ENCODE data around the gene HMCN1. TPM values are rescaled to one million over a fixed set of nuclear protein-coding genes. Genes with fewer than 3 reads are reported as not detected.

The HMCN1 gene
- total and polyA plus RNA-seq, 2 donors (not counting 1 experiment from before 2014, with no cell fraction given): 6.8 to 21.0 TPM

DNA sequence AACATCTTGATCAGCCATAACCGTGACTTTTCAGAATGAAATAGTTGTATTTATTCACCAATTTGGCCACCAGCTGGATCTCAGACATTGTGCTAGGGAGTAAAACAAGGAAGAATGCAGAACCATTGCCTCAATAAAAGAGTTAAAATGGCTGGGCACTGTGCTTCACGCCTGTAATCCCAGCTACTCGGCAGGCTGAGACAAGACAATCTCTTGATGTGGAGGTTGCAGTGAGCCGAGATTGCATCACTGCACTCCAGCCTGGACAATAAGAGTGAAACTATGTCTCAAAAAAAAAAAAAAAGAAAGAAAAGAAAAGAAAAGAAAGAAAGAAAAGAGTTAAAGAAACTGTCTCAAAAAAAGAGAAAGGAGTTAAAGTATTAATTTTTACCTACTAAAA is 441.4 kb downstream of the HMCN1 start:
- Histone ChIP-seq H3K4me3 (replicated peaks in 1 of 4; ENCODE audit: control extremely low read depth in 1 of 4, insufficient read depth in 1 of 4, low read depth in 3 of 4, low read length in 4 of 4) (no peak overlapping the region), H3K27ac (ENCODE audit: insufficient read depth, low read length) (no peak overlapping the region), H3K4me2 (ENCODE audit: extremely low read depth, insufficient read depth, low read length) (no peak overlapping the region), H3K4me1 (ENCODE audit: control insufficient read depth, extremely low read depth, insufficient read depth, low read length) (no peaks in the 10 kb centered on the region), H4K20me1 (ENCODE audit: control insufficient read depth, extremely low read depth, insufficient read depth, low read length) (no peaks in the 10 kb centered on the region), H3K36me3 (ENCODE audit: control insufficient read depth, insufficient read depth, low read length) (no peaks in the 10 kb centered on the region), H3K79me2 (ENCODE audit: control insufficient read depth, insufficient read depth, low read length) (no peaks in the 10 kb centered on the region), H3K27me3 (ENCODE audit: control insufficient read depth, insufficient read depth, low read length) (no peaks in the 10 kb centered on the region), H2AFZ (ENCODE audit: low read length) (peak overlapping the region; percentile 12), H3K9me3 (ENCODE audit: control insufficient read depth, insufficient read depth, low read depth, low read length) (no peaks in the 10 kb centered on the region), H3K9ac (ENCODE audit: insufficient read depth, low read length) (no peak overlapping the region)
- peak in 1 of 2 donors; percentile 20 for DNase-seq (ENCODE audit: low read depth in 2 of 2)
- TF ChIP-seq, protein P1, sequence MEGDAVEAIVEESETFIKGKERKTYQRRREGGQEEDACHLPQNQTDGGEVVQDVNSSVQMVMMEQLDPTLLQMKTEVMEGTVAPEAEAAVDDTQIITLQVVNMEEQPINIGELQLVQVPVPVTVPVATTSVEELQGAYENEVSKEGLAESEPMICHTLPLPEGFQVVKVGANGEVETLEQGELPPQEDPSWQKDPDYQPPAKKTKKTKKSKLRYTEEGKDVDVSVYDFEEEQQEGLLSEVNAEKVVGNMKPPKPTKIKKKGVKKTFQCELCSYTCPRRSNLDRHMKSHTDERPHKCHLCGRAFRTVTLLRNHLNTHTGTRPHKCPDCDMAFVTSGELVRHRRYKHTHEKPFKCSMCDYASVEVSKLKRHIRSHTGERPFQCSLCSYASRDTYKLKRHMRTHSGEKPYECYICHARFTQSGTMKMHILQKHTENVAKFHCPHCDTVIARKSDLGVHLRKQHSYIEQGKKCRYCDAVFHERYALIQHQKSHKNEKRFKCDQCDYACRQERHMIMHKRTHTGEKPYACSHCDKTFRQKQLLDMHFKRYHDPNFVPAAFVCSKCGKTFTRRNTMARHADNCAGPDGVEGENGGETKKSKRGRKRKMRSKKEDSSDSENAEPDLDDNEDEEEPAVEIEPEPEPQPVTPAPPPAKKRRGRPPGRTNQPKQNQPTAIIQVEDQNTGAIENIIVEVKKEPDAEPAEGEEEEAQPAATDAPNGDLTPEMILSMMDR (conservative IDR thresholded peaks at IDR 0.05 in 1 of 2, IDR thresholded peaks at IDR 0.05 in 1 of 2; ENCODE audit: low read depth in 1 of 2, low read length in 2 of 2): no peak
- TF ChIP-seq EZH2 (IDR thresholded peaks at IDR 0.05; ENCODE audit: low read length, missing control alignments): no peak

DNA sequence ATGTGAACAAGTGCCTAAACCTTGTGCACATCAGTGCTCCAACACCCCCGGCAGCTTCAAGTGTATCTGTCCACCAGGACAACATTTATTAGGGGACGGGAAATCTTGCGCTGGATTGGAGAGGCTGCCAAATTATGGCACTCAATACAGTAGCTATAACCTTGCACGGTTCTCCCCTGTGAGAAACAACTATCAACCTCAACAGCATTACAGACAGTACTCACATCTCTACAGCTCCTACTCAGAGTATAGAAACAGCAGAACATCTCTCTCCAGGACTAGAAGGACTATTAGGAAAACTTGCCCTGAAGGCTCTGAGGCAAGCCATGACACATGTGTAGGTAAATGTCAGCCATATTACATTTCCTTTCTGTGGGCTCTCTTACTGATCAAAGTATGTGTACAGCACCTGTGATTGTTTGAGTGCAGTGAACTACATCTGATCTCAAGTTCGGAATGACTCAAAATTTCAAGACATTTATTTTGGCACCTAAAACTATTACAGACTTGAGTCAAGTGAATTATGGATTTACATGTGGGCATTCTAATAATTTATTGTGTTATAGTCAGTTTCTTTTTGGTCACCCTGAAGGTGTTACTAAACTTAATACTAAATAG is 444.3 kb downstream of the HMCN1 start:
- Histone ChIP-seq H3K9ac (ENCODE audit: insufficient read depth, low read length) (no peak overlapping the region), H3K27ac (ENCODE audit: insufficient read depth, low read length) (no peak overlapping the region), H3K4me3 (replicated peaks in 1 of 4; ENCODE audit: control extremely low read depth in 1 of 4, insufficient read depth in 1 of 4, low read depth in 3 of 4, low read length in 4 of 4) (no peak overlapping the region), H3K4me1 (ENCODE audit: control insufficient read depth, extremely low read depth, insufficient read depth, low read length) (peaks cover 2% of the 10 kb centered on the region), H3K9me3 (ENCODE audit: control insufficient read depth, insufficient read depth, low read depth, low read length) (no peaks in the 10 kb centered on the region), H3K36me3 (ENCODE audit: control insufficient read depth, insufficient read depth, low read length) (no peaks in the 10 kb centered on the region), H3K79me2 (ENCODE audit: control insufficient read depth, insufficient read depth, low read length) (no peaks in the 10 kb centered on the region), H3K27me3 (ENCODE audit: control insufficient read depth, insufficient read depth, low read length) (no peaks in the 10 kb centered on the region), H3K4me2 (ENCODE audit: extremely low read depth, insufficient read depth, low read length) (no peak overlapping the region), H2AFZ (ENCODE audit: low read length) (no peak overlapping the region), H4K20me1 (ENCODE audit: control insufficient read depth, extremely low read depth, insufficient read depth, low read length) (no peaks in the 10 kb centered on the region)
- no peak for DNase-seq (ENCODE audit: low read depth in 2 of 2)
- TF ChIP-seq, protein P1 (conservative IDR thresholded peaks at IDR 0.05 in 1 of 2, IDR thresholded peaks at IDR 0.05 in 1 of 2; ENCODE audit: low read depth in 1 of 2, low read length in 2 of 2): no peak
- no peak for TF ChIP-seq EZH2 (IDR thresholded peaks at IDR 0.05; ENCODE audit: low read length, missing control alignments)

DNA sequence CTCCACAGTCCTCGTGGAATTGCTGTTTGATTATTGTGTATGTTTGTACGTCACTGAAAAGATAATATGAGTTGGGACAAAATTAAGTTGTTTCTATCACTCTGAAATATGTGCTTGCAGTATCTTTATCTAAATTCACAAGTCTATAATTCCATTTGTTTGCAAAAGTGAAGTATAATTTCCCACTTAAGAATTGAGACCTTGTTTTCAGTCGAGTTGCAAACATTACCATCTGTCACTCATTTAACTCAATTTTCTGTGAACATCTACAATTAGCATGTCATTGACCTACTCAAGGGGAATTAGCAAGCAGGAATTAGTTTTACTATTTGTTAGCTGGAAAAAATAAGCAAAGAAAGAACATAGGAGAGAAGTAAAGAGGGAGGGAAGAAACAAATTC is 445.0 kb downstream of the HMCN1 start:
- no peak for TF ChIP-seq EZH2 (IDR thresholded peaks at IDR 0.05; ENCODE audit: low read length, missing control alignments)
- TF ChIP-seq, protein P1 (conservative IDR thresholded peaks at IDR 0.05 in 1 of 2, IDR thresholded peaks at IDR 0.05 in 1 of 2; ENCODE audit: low read depth in 1 of 2, low read length in 2 of 2): no peak
- H3K4me3 ChIP-seq (replicated peaks in 1 of 4; ENCODE audit: control extremely low read depth in 1 of 4, insufficient read depth in 1 of 4, low read depth in 3 of 4, low read length in 4 of 4): no peak overlapping the region
- no peak for DNase-seq (ENCODE audit: low read depth in 2 of 2)
- H3K27me3 ChIP-seq (ENCODE audit: control insufficient read depth, insufficient read depth, low read length): no peaks in the 10 kb centered on the region
- H2AFZ ChIP-seq (ENCODE audit: low read length): no peak overlapping the region
- no peaks in the 10 kb centered on the region for H3K36me3 ChIP-seq (ENCODE audit: control insufficient read depth, insufficient read depth, low read length)
- no peak overlapping the region for H3K4me2 ChIP-seq (ENCODE audit: extremely low read depth, insufficient read depth, low read length)
- H3K9me3 ChIP-seq (ENCODE audit: control insufficient read depth, insufficient read depth, low read depth, low read length): no peaks in the 10 kb centered on the region
- H3K79me2 ChIP-seq (ENCODE audit: control insufficient read depth, insufficient read depth, low read length): no peaks in the 10 kb centered on the region
- H3K9ac ChIP-seq (ENCODE audit: insufficient read depth, low read length): no peak overlapping the region
- no peaks in the 10 kb centered on the region for H4K20me1 ChIP-seq (ENCODE audit: control insufficient read depth, extremely low read depth, insufficient read depth, low read length)
- H3K4me1 ChIP-seq (ENCODE audit: control insufficient read depth, extremely low read depth, insufficient read depth, low read length): peaks cover 5% of the 10 kb centered on the region
- H3K27ac ChIP-seq (ENCODE audit: insufficient read depth, low read length): no peak overlapping the region
